HEK293 (cell line): Measurements from ENCODE around the gene ITPKC.

ENCODE experiments used
- AEBP2 ChIP-seq: fragments of 450-650 bp; formaldehyde crosslinking; IDR thresholded peaks from 2 replicates; pipeline ENCODE4 v1.5.1; 2016; ENCODE audit warnings: missing biosample characterization, missing genetic modification characterization, borderline replicate concordance
- EGR2 ChIP-seq: fragments of 450-650 bp; formaldehyde crosslinking; IDR thresholded peaks from 2 replicates; pipeline ENCODE4 v1.5.1; 2016; ENCODE audit warnings: low read depth, missing biosample characterization, missing genetic modification characterization
- GLIS2 ChIP-seq: fragments of 450-650 bp; formaldehyde crosslinking; IDR thresholded peaks from 2 replicates; pipeline ENCODE4 v1.5.1; 2016; ENCODE audit warnings: missing biosample characterization, missing genetic modification characterization
- KLF1 ChIP-seq: fragments of 450-650 bp; formaldehyde crosslinking; IDR thresholded peaks from 2 replicates; pipeline ENCODE4 v1.5.1; 2016; ENCODE audit warnings: missing biosample characterization, missing genetic modification characterization
- KLF16 ChIP-seq: fragments of 450-650 bp; formaldehyde crosslinking; IDR thresholded peaks from 2 replicates; pipeline ENCODE4 v1.5.1; 2017; ENCODE audit warnings: missing biosample characterization, missing genetic modification characterization
- KLF8 ChIP-seq: fragments of 450-650 bp; formaldehyde crosslinking; IDR thresholded peaks from 2 replicates; pipeline ENCODE4 v1.5.1; 2016; ENCODE audit warnings: missing biosample characterization, missing genetic modification characterization
- PATZ1 ChIP-seq: fragments of 450-650 bp; formaldehyde crosslinking; IDR thresholded peaks from 2 replicates; pipeline ENCODE4 v1.5.1; 2016; ENCODE audit warnings: missing biosample characterization, missing genetic modification characterization
- PRDM4 ChIP-seq: fragments of 450-650 bp; formaldehyde crosslinking; IDR thresholded peaks from 2 replicates; pipeline ENCODE4 v1.5.1; 2017; ENCODE audit warnings: missing biosample characterization, missing genetic modification characterization
- SP2 ChIP-seq: fragments of 450-650 bp; formaldehyde crosslinking; IDR thresholded peaks from 2 replicates; pipeline ENCODE4 v1.5.1; 2016; ENCODE audit warnings: missing biosample characterization, missing genetic modification characterization
- SP7 ChIP-seq: fragments of 450-650 bp; formaldehyde crosslinking; IDR thresholded peaks from 2 replicates; pipeline ENCODE4 v1.5.1; 2016; ENCODE audit warnings: missing biosample characterization, missing genetic modification characterization
- ZBTB10 ChIP-seq: fragments of 450-650 bp; formaldehyde crosslinking; IDR thresholded peaks from 2 replicates; pipeline ENCODE4 v1.5.1; 2016; ENCODE audit warnings: missing biosample characterization, missing genetic modification characterization
- ZBTB7A ChIP-seq: fragments of 450-650 bp; formaldehyde crosslinking; IDR thresholded peaks from 2 replicates; pipeline ENCODE4 v1.5.1; 2016; ENCODE audit warnings: low read depth, missing biosample characterization, missing genetic modification characterization
- ZEB2 ChIP-seq: fragments of 450-650 bp; formaldehyde crosslinking; IDR thresholded peaks from 2 replicates; pipeline ENCODE4 v1.5.1; 2016; ENCODE audit warnings: missing biosample characterization, missing genetic modification characterization
- ZFP69B ChIP-seq: fragments of 450-650 bp; formaldehyde crosslinking; IDR thresholded peaks from 2 replicates; pipeline ENCODE4 v1.5.1; 2016; ENCODE audit warnings: missing biosample characterization, missing genetic modification characterization
- ZNF138 ChIP-seq: fragments of 450-650 bp; formaldehyde crosslinking; IDR thresholded peaks from 2 replicates; pipeline ENCODE4 v1.5.1; 2016; ENCODE audit warnings: missing biosample characterization, missing genetic modification characterization, borderline replicate concordance
- ZNF18 ChIP-seq: fragments of 450-650 bp; formaldehyde crosslinking; IDR thresholded peaks from 2 replicates; pipeline ENCODE4 v1.5.1; 2016; ENCODE audit warnings: missing biosample characterization, missing genetic modification characterization
- ZNF239 ChIP-seq: fragments of 450-650 bp; formaldehyde crosslinking; IDR thresholded peaks from 2 replicates; pipeline ENCODE4 v1.5.1; 2016; ENCODE audit warnings: missing biosample characterization, missing genetic modification characterization
- ZNF292 ChIP-seq: fragments of 450-650 bp; formaldehyde crosslinking; IDR thresholded peaks from 2 replicates; pipeline ENCODE4 v1.5.1; 2016; ENCODE audit warnings: low read depth, missing biosample characterization, missing genetic modification characterization, borderline replicate concordance
- ZNF324 ChIP-seq: fragments of 450-650 bp; formaldehyde crosslinking; IDR thresholded peaks from 2 replicates; pipeline ENCODE4 v1.5.1; 2016; ENCODE audit warnings: missing biosample characterization, missing genetic modification characterization
- ZNF600 ChIP-seq: fragments of 450-650 bp; formaldehyde crosslinking; IDR thresholded peaks from 2 replicates; pipeline ENCODE4 v1.5.1; 2016; ENCODE audit warnings: missing biosample characterization, missing genetic modification characterization
- ZNF610 ChIP-seq: fragments of 450-650 bp; formaldehyde crosslinking; IDR thresholded peaks from 2 replicates; pipeline ENCODE4 v1.5.1; 2016; ENCODE audit warnings: missing biosample characterization, missing genetic modification characterization, borderline replicate concordance
- ZNF692 ChIP-seq: fragments of 450-650 bp; formaldehyde crosslinking; IDR thresholded peaks from 2 replicates; pipeline ENCODE4 v1.5.1; 2016; ENCODE audit warnings: missing biosample characterization, missing genetic modification characterization
- ZNF785 ChIP-seq: fragments of 450-650 bp; formaldehyde crosslinking; IDR thresholded peaks from 2 replicates; pipeline ENCODE4 v1.5.1; 2016; ENCODE audit warnings: missing biosample characterization, missing genetic modification characterization
- ZNF791 ChIP-seq: fragments of 450-650 bp; formaldehyde crosslinking; IDR thresholded peaks from 2 replicates; pipeline ENCODE4 v1.5.1; 2016; ENCODE audit warnings: missing biosample characterization, missing genetic modification characterization
- ZNF843 ChIP-seq: fragments of 450-650 bp; formaldehyde crosslinking; IDR thresholded peaks from 2 replicates; pipeline ENCODE4 v1.5.1; 2016; ENCODE audit warnings: missing biosample characterization, missing genetic modification characterization
- ZSCAN5A ChIP-seq: fragments of 450-650 bp; formaldehyde crosslinking; IDR thresholded peaks from 2 replicates; pipeline ENCODE4 v1.5.1; 2016; ENCODE audit warnings: missing biosample characterization, missing genetic modification characterization

ITPKC gene

GRCh38 chr19:40777937-40778705 is 61.2 kb downstream of the ITPKC start, which contains the start of gene RAB4B (continued):
- peak; percentile 82 for TF ChIP-seq ZBTB10
- TF ChIP-seq KLF1 (tag by site-specific recombination), result peak; percentile 79
- TF ChIP-seq ZNF785, result 0 out of 2 replicates have a peak, but pooled peaks have one; percentile 49
- no peak for TF ChIP-seq PRDM4
- TF ChIP-seq ZFP69B (tag by site-specific recombination), result peak; percentile 85; the same call in 1 of the 2 replicates
- peak; percentile 94 for TF ChIP-seq ZNF600
- no peak; the same call in 1 of the 2 replicates for TF ChIP-seq ZSCAN5A (tag by site-specific recombination)
- TF ChIP-seq AEBP2 (tag by site-specific recombination), result no peak
- TF ChIP-seq KLF16 (tag by site-specific recombination), result peak; percentile 88
- no peak for TF ChIP-seq ZNF791
- TF ChIP-seq ZNF239 (tag by site-specific recombination), result 0 out of 2 replicates have a peak, but pooled peaks have one; percentile 11
- TF ChIP-seq ZBTB7A (tag by site-specific recombination), result peak; percentile 82
- TF ChIP-seq EGR2, result peak; percentile 65
- peak; percentile 100 for TF ChIP-seq SP2
- peak; percentile 36; the same call in 1 of the 2 replicates for TF ChIP-seq ZNF324 (tag by site-specific recombination)
- TF ChIP-seq ZNF292 (tag by site-specific recombination), result no peak
- peak; percentile 92 for TF ChIP-seq ZNF610 (tag by site-specific recombination)
- TF ChIP-seq ZEB2 (tag by site-specific recombination), result peak; percentile 93
- peak; percentile 95; the same call in 1 of the 2 replicates for TF ChIP-seq KLF8 (tag by site-specific recombination)
- no peak for TF ChIP-seq ZNF138 (tag by site-specific recombination)
- TF ChIP-seq ZNF692, result peak; percentile 89
- peak; percentile 61 for TF ChIP-seq SP7 (tag by site-specific recombination)
- TF ChIP-seq PATZ1 (tag by site-specific recombination), result peak; percentile 96
- no peak; the same call in 1 of the 2 replicates for TF ChIP-seq ZNF843 (tag by site-specific recombination)
- TF ChIP-seq GLIS2 (tag by site-specific recombination), result peak; percentile 100
- no peak for TF ChIP-seq ZNF18
